Vagina (tissue), 2 donors: ENCODE results near the gene SLC3A2. TPM values are rescaled to one million over a fixed set of nuclear protein-coding genes. Genes with fewer than 3 reads are reported as not detected.
"Not testable (repeated sequence)": the region's sequence is repeated elsewhere in the genome, so short reads cannot be mapped to it uniquely, and the experiment has no call there.

Experiments used
- DNase-seq, 2 donors: peaks; one replicate each; pipeline ENCODE4 v3.0.0-alpha.2; 2017; ENCODE audit errors: extremely low spot score in 2 of 2
- H3K27ac ChIP-seq: fragments of 200-600 bp; sonication (generic); one replicate; pipeline ENCODE4 v1.5.1; 2019
- H3K27me3 ChIP-seq: fragments of 200-600 bp; sonication (generic); one replicate; pipeline ENCODE4 v1.5.1; 2019
- H3K36me3 ChIP-seq, 2 donors: fragments of 200-600 bp; sonication (generic); one replicate each; pipeline ENCODE4 v1.5.1; 2017 to 2019
- H3K4me1 ChIP-seq: fragments of 200-600 bp; sonication (generic); one replicate; pipeline ENCODE4 v1.5.1; 2019
- H3K4me3 ChIP-seq, 2 donors: fragments of 200-600 bp; sonication (generic); 1 replicate in 1 of 2; 2 replicates in 1 of 2; pipeline ENCODE4 v1.5.1; 2016 to 2019
- H3K9me3 ChIP-seq: fragments of 200-600 bp; sonication (generic); one replicate; pipeline ENCODE4 v1.5.1; 2019
- CTCF ChIP-seq, 3 experiments: fragments of 450-650 bp in 2 of 3; fragments of 200-600 bp in 1 of 3; sonication (generic) in 1 of 3; IDR thresholded peaks; one replicate each; pipeline ENCODE4 v1.5.1; 2017 to 2019; ENCODE audit warnings: antibody characterized with exemption in 3 of 3, mild to moderate bottlenecking in 2 of 3, moderate library complexity in 2 of 3
- POLR2A ChIP-seq, 2 donors: fragments of 450-650 bp; IDR thresholded peaks; one replicate each; pipeline ENCODE4 v1.6.1; 2017; ENCODE audit warnings: antibody characterized with exemption in 2 of 2, mild to moderate bottlenecking in 2 of 2, moderate library complexity in 2 of 2
- POLR2AphosphoS5 ChIP-seq, 2 donors: sonication (generic); formaldehyde crosslinking; IDR thresholded peaks; one replicate each; pipeline ENCODE4 v1.9.0; 2017; ENCODE audit warnings: antibody characterized with exemption in 2 of 2, mild to moderate bottlenecking in 2 of 2, low read depth in 1 of 2; ENCODE audit not compliant: insufficient read depth in 1 of 2
- intact Hi-C: fragments of 100-400 bp; cut with DNase I; formaldehyde crosslinking; loops from one replicate; pipeline ENCODE4 v1.15.1; 2023
- small RNA-seq: library from RNA; depleted of rRNA; stranded (forward); fragments of <200 nt; gene quantifications from one replicate; pipeline ENCODE3, GENCODE V24; 2016
- total RNA-seq: library from RNA; depleted of rRNA; stranded (reverse); fragments of >200 nt; gene quantifications from one replicate; pipeline ENCODE4 v1.2.3, GENCODE V29; 2016

Gene SLC3A2
- total RNA-seq, 1 donor from 2014 or later = 169 TPM

GRCh38 chr11:62934496-62934785, 53.7 kb downstream of the SLC3A2 start:
- Histone ChIP-seq H3K4me1 (no peaks in the 10 kb centered on the region), H3K9me3 (no peaks in the 10 kb centered on the region), H3K4me3 (no peak overlapping the region), H3K27me3 (no peaks in the 10 kb centered on the region), H3K36me3 (no peaks in the 10 kb centered on the region), H3K27ac (no peak overlapping the region)
- TF ChIP-seq POLR2AphosphoS5 (IDR thresholded peaks at IDR 0.05; ENCODE audit: insufficient read depth in 1 of 2, low read depth in 1 of 2) (no peak), CTCF (IDR thresholded peaks at IDR 0.05) (no peak), POLR2A (IDR thresholded peaks at IDR 0.05) (no peak)
- intact Hi-C loops = no loop called here
- no peak for DNase-seq

- DNase-seq, H3K27me3 ChIP-seq, H3K4me3 ChIP-seq, H3K36me3 ChIP-seq, H3K4me1 ChIP-seq, H3K27ac ChIP-seq, intact Hi-C loops, H3K9me3 ChIP-seq: not testable (repeated sequence)
Measured at GRCh38 chr11:62937528-62937927, 56.8 kb downstream of the SLC3A2 start.

Small RNA genes within 50 kb of the gene (small RNA-seq; reads per million reads assigned to genes)
- gene RF00099 (not detected), gene RN7SL259P (not detected), gene SNORD22 (not detected), gene SNORD26 (not detected), gene SNORD27 (not detected), gene SNORD28 (not detected), gene SNORD30 (957 reads per million, percentile 99 among the genes with 10 or more reads in this experiment)

Other genes with a start within 250 kb of the SLC3A2 start
- 129 TPM for gene GANAB, start 234.3 kb upstream of the SLC3A2 start, total RNA-seq
- 16.2 TPM for gene INTS5, start 227.6 kb upstream of the SLC3A2 start, total RNA-seq
- gene C11orf98, start 215.7 kb upstream of the SLC3A2 start, total RNA-seq = 44.2 TPM
- gene CSKMT, start 215.6 kb upstream of the SLC3A2 start, total RNA-seq = 28.7 TPM
- gene UQCC3, start 209.2 kb upstream of the SLC3A2 start, total RNA-seq = 6.9 TPM
- 6.9 TPM for gene LBHD1, start 208.6 kb upstream of the SLC3A2 start, total RNA-seq
- gene UBXN1, start 201.8 kb upstream of the SLC3A2 start, total RNA-seq = 216 TPM
- 45.2 TPM for gene LRRN4CL, start 191.4 kb upstream of the SLC3A2 start, total RNA-seq
- gene BSCL2, start 173.5 kb upstream of the SLC3A2 start, total RNA-seq = 74.9 TPM
- 2.5 TPM for gene GNG3, start 173.2 kb upstream of the SLC3A2 start, total RNA-seq
- gene HNRNPUL2, start 153.4 kb upstream of the SLC3A2 start, total RNA-seq = 30.7 TPM
- gene TTC9C, start 152.4 kb upstream of the SLC3A2 start, total RNA-seq = 18.7 TPM
- gene ZBTB3, start 126.7 kb upstream of the SLC3A2 start, total RNA-seq = 6.1 TPM
- 52.8 TPM for gene POLR2G, start 119.3 kb upstream of the SLC3A2 start, total RNA-seq
- 24.8 TPM for gene TAF6L, start 109.5 kb upstream of the SLC3A2 start, total RNA-seq
- 61.9 TPM for gene TMEM179B, start 93.5 kb upstream of the SLC3A2 start, total RNA-seq
- 19.6 TPM for gene TMEM223, start 88.9 kb upstream of the SLC3A2 start, total RNA-seq
- 64.1 TPM for gene NXF1, start 75.5 kb upstream of the SLC3A2 start, total RNA-seq
- gene STX5, start 48.8 kb upstream of the SLC3A2 start, total RNA-seq = 35.6 TPM
- not detected for gene TEX54, start 48.1 kb upstream of the SLC3A2 start, total RNA-seq
- 51.8 TPM for gene WDR74, start 41.3 kb upstream of the SLC3A2 start, total RNA-seq
- gene CHRM1, start 40.5 kb downstream of the SLC3A2 start, total RNA-seq = not detected
- gene SLC22A6, start 104.1 kb downstream of the SLC3A2 start, total RNA-seq = not detected
- gene SLC22A8, start 134.9 kb downstream of the SLC3A2 start, total RNA-seq = not detected